ENCODE results near the gene ENO3.

ENO3 gene

DNA sequence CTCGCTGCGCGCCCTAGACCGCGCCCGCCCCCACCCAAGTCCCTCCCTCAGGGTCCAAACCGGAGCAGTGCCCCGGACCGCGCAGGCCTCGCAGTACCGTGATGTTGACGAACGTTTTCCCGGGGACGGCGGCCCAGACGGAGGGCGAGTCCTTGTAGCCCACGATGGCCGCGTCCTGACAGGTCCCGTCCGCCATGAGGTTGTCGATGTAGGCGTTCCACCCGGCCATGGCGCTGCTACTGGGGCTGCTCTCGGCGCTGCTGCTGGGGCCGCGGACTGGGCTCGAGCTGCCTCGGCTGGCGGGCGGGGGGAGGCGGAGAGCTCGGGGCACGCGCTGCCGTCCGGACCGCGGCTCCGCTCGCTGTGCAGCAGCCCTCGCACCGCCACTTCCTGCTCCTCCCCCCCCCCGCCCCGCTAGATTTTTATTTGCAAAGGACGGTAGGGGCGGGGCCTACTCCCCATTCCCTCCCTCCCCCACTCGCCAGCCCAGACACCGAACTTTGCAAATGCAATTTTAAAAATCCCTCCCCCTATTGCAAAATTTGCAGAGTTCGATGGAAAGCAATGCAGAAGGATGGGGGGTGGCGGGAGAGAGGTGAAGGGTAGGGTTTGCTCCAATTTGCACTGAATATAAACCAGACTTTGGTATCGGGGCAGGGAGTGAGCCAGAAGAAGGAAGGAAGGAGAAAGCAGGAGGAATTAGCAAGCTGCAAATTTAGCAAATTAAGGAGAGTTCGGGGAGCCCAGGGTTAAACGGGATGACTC, 2.6 kb upstream of the ENO3 start, which contains the start of gene PFN1:
Gene PFN1 (minus strand): TSS at position 365 of the 765 bp plus-strand sequence. CDS start 136 bp downstream, at position 229.
- Histone ChIP-seq H3K23ac (ENCODE audit: low read depth, low read length, poor library complexity) (peak within 1 kb of the TSS; percentile 99), H3K18ac (ENCODE audit: low read length) (peak within 1 kb of the TSS; percentile 100), H3K4me1 (ENCODE audit: control insufficient read depth in 2 of 2, insufficient read depth in 1 of 2, low read depth in 1 of 2, low read length in 2 of 2) (peaks cover 18 to 22% of the 10 kb centered on the region in 2 donors), H3K27me3 (ENCODE audit: control insufficient read depth in 3 of 3, insufficient read depth in 3 of 3, low read depth in 1 of 3, low read length in 3 of 3) (no peaks in the 10 kb centered on the region), H2AK5ac (ENCODE audit: low read depth, low read length) (peak within 1 kb of the TSS; percentile 98), H3K4me3 (ENCODE audit: low read length in 2 of 2) (peak within 1 kb of the TSS; percentile 100), H2BK15ac (ENCODE audit: low read length) (peak within 1 kb of the TSS; percentile 96), H3K14ac (ENCODE audit: low read length) (peak within 1 kb of the TSS; percentile 98), H2BK120ac (ENCODE audit: low read depth, low read length) (peak within 1 kb of the TSS; percentile 95), H2AFZ (ENCODE audit: low read length) (peak within 1 kb of the TSS; percentile 91), H3K36me3 (replicated peaks in 1 of 2; ENCODE audit: control insufficient read depth in 2 of 2, insufficient read depth in 2 of 2, low read length in 2 of 2) (peaks cover 26 to 38% of the 10 kb centered on the region in 2 donors), H3K27ac (replicated peaks; ENCODE audit: low read length) (peak within 1 kb of the TSS; percentile 100), H2BK12ac (ENCODE audit: low read length) (peak within 1 kb of the TSS; percentile 99), H3K9me3 (replicated peaks in 1 of 2; ENCODE audit: control insufficient read depth in 2 of 2, insufficient read depth in 1 of 2, low read depth in 1 of 2, low read length in 2 of 2) (no peaks in the 10 kb centered on the region), H4K8ac (ENCODE audit: low read depth, low read length) (peak within 1 kb of the TSS; percentile 88), H3K79me1 (ENCODE audit: low read depth, low read length) (peaks cover 6% of the 10 kb centered on the region), H3K4me2 (ENCODE audit: insufficient read depth, low read length, poor library complexity, severe bottlenecking) (peak within 1 kb of the TSS; percentile 95), H2BK5ac (ENCODE audit: low read length) (peak within 1 kb of the TSS; percentile 100), H4K91ac (ENCODE audit: low read depth, low read length, poor library complexity) (peak within 1 kb of the TSS; percentile 88), H3K4ac (ENCODE audit: low read length) (peak within 1 kb of the TSS; percentile 94), H3K9ac (ENCODE audit: low read depth, low read length, poor library complexity) (peak within 1 kb of the TSS; percentile 100)
- DNase-seq (ENCODE audit: low spot score), result peak; percentile 82
- no CpG with 5 or more reads among the region's 59 CpGs for WGBS, 2 donors (ENCODE audit: extremely low coverage in 2 of 2, insufficient read length in 2 of 2, insufficient replicate concordance in 1 of 2)

DNA sequence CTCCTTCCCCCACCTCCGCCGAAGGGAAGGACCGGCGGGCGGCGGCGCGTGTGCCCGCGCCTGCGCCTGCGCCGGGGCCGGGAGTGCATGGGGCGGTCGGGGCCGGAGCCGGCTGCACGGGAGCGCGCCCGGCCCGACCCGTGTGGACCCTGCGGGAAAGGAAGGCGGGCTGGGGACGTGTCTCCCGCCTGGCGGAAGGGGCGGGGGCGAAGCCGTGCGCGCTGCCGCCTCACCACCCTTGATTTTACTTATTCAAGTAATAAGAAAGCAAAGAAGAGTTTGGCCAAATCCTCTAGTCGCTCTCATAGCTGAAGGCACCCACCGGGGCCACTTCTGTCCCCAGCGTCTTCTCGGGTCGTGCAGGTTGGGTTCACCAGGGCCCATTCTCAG, 2.0 kb upstream of the ENO3 start:
- Histone ChIP-seq H3K14ac (ENCODE audit: low read length) (no peak overlapping the region), H3K27ac (replicated peaks; ENCODE audit: low read length) (peak overlapping the region; percentile 100), H2BK12ac (ENCODE audit: low read length) (no peak overlapping the region), H3K36me3 (replicated peaks in 1 of 2; ENCODE audit: control insufficient read depth in 2 of 2, insufficient read depth in 2 of 2, low read length in 2 of 2) (peaks cover 23 to 32% of the 10 kb centered on the region in 2 donors), H3K79me1 (ENCODE audit: low read depth, low read length) (peaks cover 6% of the 10 kb centered on the region), H3K4me1 (ENCODE audit: control insufficient read depth in 2 of 2, insufficient read depth in 1 of 2, low read depth in 1 of 2, low read length in 2 of 2) (peaks cover 18 to 22% of the 10 kb centered on the region in 2 donors), H3K18ac (ENCODE audit: low read length) (peak overlapping the region; percentile 93), H2BK15ac (ENCODE audit: low read length) (no peak overlapping the region), H2AFZ (ENCODE audit: low read length) (peak overlapping the region; percentile 91), H3K9ac (ENCODE audit: low read depth, low read length, poor library complexity) (peak overlapping the region; percentile 32), H3K23ac (ENCODE audit: low read depth, low read length, poor library complexity) (peak overlapping the region; percentile 89), H3K4me2 (ENCODE audit: insufficient read depth, low read length, poor library complexity, severe bottlenecking) (peak overlapping the region; percentile 95), H3K27me3 (ENCODE audit: control insufficient read depth in 3 of 3, insufficient read depth in 3 of 3, low read depth in 1 of 3, low read length in 3 of 3) (no peaks in the 10 kb centered on the region), H4K8ac (ENCODE audit: low read depth, low read length) (no peak overlapping the region), H2BK120ac (ENCODE audit: low read depth, low read length) (no peak overlapping the region), H2BK5ac (ENCODE audit: low read length) (peak overlapping the region; percentile 100), H3K4ac (ENCODE audit: low read length) (no peak overlapping the region), H2AK5ac (ENCODE audit: low read depth, low read length) (peak overlapping the region; percentile 88), H4K91ac (ENCODE audit: low read depth, low read length, poor library complexity) (no peak overlapping the region), H3K9me3 (replicated peaks in 1 of 2; ENCODE audit: control insufficient read depth in 2 of 2, insufficient read depth in 1 of 2, low read depth in 1 of 2, low read length in 2 of 2) (no peaks in the 10 kb centered on the region), H3K4me3 (ENCODE audit: low read length in 2 of 2) (peak overlapping the region; percentile 84 to 100)
- no CpG with 5 or more reads among the region's 40 CpGs for WGBS, 2 donors (ENCODE audit: extremely low coverage in 2 of 2, insufficient read length in 2 of 2, insufficient replicate concordance in 1 of 2)
- DNase-seq (ENCODE audit: low spot score), result peak; percentile 88

GRCh38 chr17:4949321-4950074, 1.4 kb upstream of the ENO3 start:
- no peak overlapping the region for H3K14ac ChIP-seq (ENCODE audit: low read length)
- peaks cover 18 to 26% of the 10 kb centered on the region in 2 donors for H3K36me3 ChIP-seq (replicated peaks in 1 of 2; ENCODE audit: control insufficient read depth in 2 of 2, insufficient read depth in 2 of 2, low read length in 2 of 2)
- H3K27ac ChIP-seq (replicated peaks; ENCODE audit: low read length), result peak overlapping the region; percentile 100
- H2AK5ac ChIP-seq (ENCODE audit: low read depth, low read length), result peak overlapping the region; percentile 88
- H2BK120ac ChIP-seq (ENCODE audit: low read depth, low read length), result no peak overlapping the region
- peak overlapping the region; percentile 91 for H2AFZ ChIP-seq (ENCODE audit: low read length)
- H3K27me3 ChIP-seq (ENCODE audit: control insufficient read depth in 3 of 3, insufficient read depth in 3 of 3, low read depth in 1 of 3, low read length in 3 of 3), result no peaks in the 10 kb centered on the region
- H3K4me1 ChIP-seq (ENCODE audit: control insufficient read depth in 2 of 2, insufficient read depth in 1 of 2, low read depth in 1 of 2, low read length in 2 of 2), result peaks cover 18 to 22% of the 10 kb centered on the region in 2 donors
- peak overlapping the region; percentile 61 for H4K91ac ChIP-seq (ENCODE audit: low read depth, low read length, poor library complexity)
- peak overlapping the region; percentile 95 for H3K4me2 ChIP-seq (ENCODE audit: insufficient read depth, low read length, poor library complexity, severe bottlenecking)
- peak overlapping the region; percentile 84 to 100 for H3K4me3 ChIP-seq (ENCODE audit: low read length in 2 of 2)
- peak overlapping the region; percentile 97 for H3K23ac ChIP-seq (ENCODE audit: low read depth, low read length, poor library complexity)
- H3K9me3 ChIP-seq (replicated peaks in 1 of 2; ENCODE audit: control insufficient read depth in 2 of 2, insufficient read depth in 1 of 2, low read depth in 1 of 2, low read length in 2 of 2), result no peaks in the 10 kb centered on the region
- peak overlapping the region; percentile 62 for H2BK15ac ChIP-seq (ENCODE audit: low read length)
- peak overlapping the region; percentile 83 for H3K9ac ChIP-seq (ENCODE audit: low read depth, low read length, poor library complexity)
- no peak overlapping the region for H4K8ac ChIP-seq (ENCODE audit: low read depth, low read length)
- DNase-seq (ENCODE audit: low spot score), result peak; percentile 87
- no CpG with 5 or more reads among the region's 75 CpGs for WGBS, 2 donors (ENCODE audit: extremely low coverage in 2 of 2, insufficient read length in 2 of 2, insufficient replicate concordance in 1 of 2)
- H3K79me1 ChIP-seq (ENCODE audit: low read depth, low read length), result peaks cover 6% of the 10 kb centered on the region
- no peak overlapping the region for H2BK12ac ChIP-seq (ENCODE audit: low read length)
- peak overlapping the region; percentile 100 for H2BK5ac ChIP-seq (ENCODE audit: low read length)
- peak overlapping the region; percentile 97 for H3K4ac ChIP-seq (ENCODE audit: low read length)
- peak overlapping the region; percentile 98 for H3K18ac ChIP-seq (ENCODE audit: low read length)

All from neuronal stem cell (in vitro differentiated cells).